SH-SY5Y (cell line): ENCODE results near the gene SOX21.

Experiments
- GATA2 ChIP-seq: IDR thresholded peaks from 2 replicates; pipeline ENCODE4 v1.6.1; 2011; ENCODE audit warnings: mild to moderate bottlenecking, low read depth, low read length
- GATA3 ChIP-seq: IDR thresholded peaks from 2 replicates; pipeline ENCODE4 v1.6.1; 2011; ENCODE audit warnings: low read depth, mild to moderate bottlenecking, low read length, moderate library complexity

GRCh38 chr13:94761407-94761806 is 49.1 kb upstream of the SOX21 start:
- no peak for TF ChIP-seq GATA3
- TF ChIP-seq GATA2 = no peak
